ENCODE measurements around the gene FNBP1L. TPM values are rescaled to one million over a fixed set of nuclear protein-coding genes. Genes with fewer than 3 reads are reported as not detected.
"Not testable (repeated sequence)": the region's sequence is repeated elsewhere in the genome, so short reads cannot be mapped to it uniquely, and the experiment has no call there.

FNBP1L gene
- total RNA-seq, 2 experiments from 2014 or later: 0.13 TPM

GRCh38 chr1:93588955-93589354 is 141.0 kb downstream of the FNBP1L start:
- H3K4me2 ChIP-seq (ENCODE audit: low read length): no peak overlapping the region
- H3K9me3 ChIP-seq (ENCODE audit: low read length): no peaks in the 10 kb centered on the region
- no peak for TF ChIP-seq CTCF (conservative IDR thresholded peaks at IDR 0.05; ENCODE audit: low read length)
- no peak for TF ChIP-seq EZH2phosphoT487 (IDR thresholded peaks at IDR 0.05; ENCODE audit: borderline replicate concordance, low read depth, low read length)
- POLR2A ChIA-PET: interaction anchor here (0.9 kb wide), 1 partner anchor 257 kb away, joined by 3 read pairs; no protein-coding TSS in a partner anchor
- no TSS peak for BruUV-seq (replicated peaks)
- H2AFZ ChIP-seq (ENCODE audit: low read length): no peak overlapping the region
- no peak overlapping the region for H3K4me3 ChIP-seq (ENCODE audit: low read depth, low read length, poor library complexity, severe bottlenecking)
- CTCF ChIA-PET (ENCODE audit: unreplicated experiment): no interaction called here
- peaks cover 30% of the 10 kb centered on the region for H3K4me1 ChIP-seq (ENCODE audit: insufficient read depth, low read length, poor library complexity, severe bottlenecking)
- no peaks in the 10 kb centered on the region for H3K9me2 ChIP-seq (ENCODE audit: insufficient read depth, low read length)
- H3K79me2 ChIP-seq (ENCODE audit: insufficient read depth, low read depth, low read length): no peaks in the 10 kb centered on the region
- H4K20me1 ChIP-seq (ENCODE audit: insufficient read depth, low read length): no peaks in the 10 kb centered on the region
- peaks cover 52% of the 10 kb centered on the region for H3K36me3 ChIP-seq (ENCODE audit: insufficient read depth, low read length)
- H3K27ac ChIP-seq (ENCODE audit: low read depth, low read length, poor library complexity, severe bottlenecking): no peak overlapping the region
- no peak for DNase-seq (ENCODE audit: low spot score)
- intact Hi-C loops (cut with micrococcal nuclease; ENCODE audit: unreplicated experiment): no loop called here

GRCh38 chr1:93591291-93591675 is 143.4 kb downstream of the FNBP1L start:
- peak overlapping the region; percentile 34 for H3K4me3 ChIP-seq (ENCODE audit: low read depth, low read length, poor library complexity, severe bottlenecking)
- H3K36me3 ChIP-seq (ENCODE audit: insufficient read depth, low read length): peaks cover 47% of the 10 kb centered on the region
- H3K9me2 ChIP-seq (ENCODE audit: insufficient read depth, low read length); H3K9me3 ChIP-seq (ENCODE audit: low read length); BruUV-seq (replicated peaks); H2AFZ ChIP-seq (ENCODE audit: low read length); H3K79me2 ChIP-seq (ENCODE audit: insufficient read depth, low read depth, low read length); H4K20me1 ChIP-seq (ENCODE audit: insufficient read depth, low read length); intact Hi-C loops (cut with micrococcal nuclease; ENCODE audit: unreplicated experiment); DNase-seq (ENCODE audit: low spot score): not testable (repeated sequence)
- ChIA-PET POLR2A (interaction anchor here (0.9 to 1.3 kb wide), 3 partner anchors 9 to 246 kb away, joined by 3 to 4 read pairs (median 4); partner anchors contain the start of gene DR1), CTCF (ENCODE audit: unreplicated experiment) (interaction anchor here (0.8 kb wide), 1 partner anchor 253 kb away, joined by 3 read pairs; no protein-coding TSS in a partner anchor)
- peak overlapping the region; percentile 58 for H3K27ac ChIP-seq (ENCODE audit: low read depth, low read length, poor library complexity, severe bottlenecking)
- H3K4me2 ChIP-seq (ENCODE audit: low read length): peak overlapping the region; percentile 54
- H3K4me1 ChIP-seq (ENCODE audit: insufficient read depth, low read length, poor library complexity, severe bottlenecking): peaks cover 30% of the 10 kb centered on the region

- ChIA-PET CTCF (ENCODE audit: unreplicated experiment) (interaction anchor here (0.8 kb wide), 1 partner anchor 252 kb away, joined by 3 read pairs; no protein-coding TSS in a partner anchor), POLR2A (interaction anchor here (0.9 to 1.3 kb wide), 4 partner anchors 8 to 252 kb away, joined by 3 to 4 read pairs (median 4); partner anchors contain the start of gene DR1)
- H3K36me3 ChIP-seq (ENCODE audit: insufficient read depth, low read length): peaks cover 40% of the 10 kb centered on the region
- H4K20me1 ChIP-seq (ENCODE audit: insufficient read depth, low read length): 0 out of 2 replicates have a peak, but pooled peaks cover 4% of the 10 kb centered on the region
- peak overlapping the region; percentile 34 for H3K4me3 ChIP-seq (ENCODE audit: low read depth, low read length, poor library complexity, severe bottlenecking)
- no TSS peak for BruUV-seq (replicated peaks)
- intact Hi-C loops (cut with micrococcal nuclease; ENCODE audit: unreplicated experiment): no loop called here
- peak; percentile 93 for DNase-seq (ENCODE audit: low spot score)
- peaks cover 30% of the 10 kb centered on the region for H3K4me1 ChIP-seq (ENCODE audit: insufficient read depth, low read length, poor library complexity, severe bottlenecking)
- no peaks in the 10 kb centered on the region for H3K79me2 ChIP-seq (ENCODE audit: insufficient read depth, low read depth, low read length)
- no peak overlapping the region for H2AFZ ChIP-seq (ENCODE audit: low read length)
- no peaks in the 10 kb centered on the region for H3K9me2 ChIP-seq (ENCODE audit: insufficient read depth, low read length)
- peak overlapping the region; percentile 54 for H3K4me2 ChIP-seq (ENCODE audit: low read length)
- no peak for TF ChIP-seq EZH2phosphoT487 (IDR thresholded peaks at IDR 0.05; ENCODE audit: borderline replicate concordance, low read depth, low read length)
- TF ChIP-seq CTCF (conservative IDR thresholded peaks at IDR 0.05; ENCODE audit: low read length): no peak
- no peaks in the 10 kb centered on the region for H3K9me3 ChIP-seq (ENCODE audit: low read length)
- peak overlapping the region; percentile 58 for H3K27ac ChIP-seq (ENCODE audit: low read depth, low read length, poor library complexity, severe bottlenecking)
Measured at GRCh38 chr1:93591676-93592550, 144.0 kb downstream of the FNBP1L start.

Measured in OCI-LY7 (cell line).